ENCODE data around the gene RIT1. TPM values are rescaled to one million over a fixed set of nuclear protein-coding genes. Genes with fewer than 3 reads are reported as not detected.

Gene RIT1
- total and polyA plus RNA-seq, 9 donors: 8.6 to 26.9 (median 21.0) TPM

GRCh38 chr1:155947741-155948140 lies 36.6 kb upstream of the RIT1 start:
- intact Hi-C loops (cut with DNase I): no loop called here
- TF ChIP-seq POLR2A (IDR thresholded peaks at IDR 0.05) (no peak), EP300 (IDR thresholded peaks at IDR 0.05) (no peak), CTCF (IDR thresholded peaks at IDR 0.05) (no peak)
- WGBS, 3 donors: 86 to 88% (median 86%) methylated on average over 8 of the region's 8 CpGs
- H3K4me1 ChIP-seq (ENCODE audit: insufficient read depth): no peaks in the 10 kb centered on the region
- H3K9me3 ChIP-seq: no peaks in the 10 kb centered on the region
- no peaks in the 10 kb centered on the region for H3K27me3 ChIP-seq
- H3K36me3 ChIP-seq: no peaks in the 10 kb centered on the region
- H3K27ac ChIP-seq: no peak overlapping the region
- no peak for DNase-seq
- H3K4me3 ChIP-seq: no peak overlapping the region

- H3K27me3 ChIP-seq: no peaks in the 10 kb centered on the region
- H3K9me3 ChIP-seq: no peaks in the 10 kb centered on the region
- H3K36me3 ChIP-seq: no peaks in the 10 kb centered on the region
- no peaks in the 10 kb centered on the region for H3K4me1 ChIP-seq (ENCODE audit: insufficient read depth)
- TF ChIP-seq POLR2A (IDR thresholded peaks at IDR 0.05): no peak
- TF ChIP-seq EP300 (IDR thresholded peaks at IDR 0.05): no peak
- TF ChIP-seq CTCF (IDR thresholded peaks at IDR 0.05): no peak
- intact Hi-C loops (cut with DNase I): no loop called here
- H3K27ac ChIP-seq: no peak overlapping the region
- no peak overlapping the region for H3K4me3 ChIP-seq
- WGBS, 3 donors: 52 to 64% (median 60%) methylated on average over 4 of the region's 4 CpGs
- DNase-seq: no peak
Measured at GRCh38 chr1:155947292-155947691, 36.1 kb upstream of the RIT1 start.

DNA sequence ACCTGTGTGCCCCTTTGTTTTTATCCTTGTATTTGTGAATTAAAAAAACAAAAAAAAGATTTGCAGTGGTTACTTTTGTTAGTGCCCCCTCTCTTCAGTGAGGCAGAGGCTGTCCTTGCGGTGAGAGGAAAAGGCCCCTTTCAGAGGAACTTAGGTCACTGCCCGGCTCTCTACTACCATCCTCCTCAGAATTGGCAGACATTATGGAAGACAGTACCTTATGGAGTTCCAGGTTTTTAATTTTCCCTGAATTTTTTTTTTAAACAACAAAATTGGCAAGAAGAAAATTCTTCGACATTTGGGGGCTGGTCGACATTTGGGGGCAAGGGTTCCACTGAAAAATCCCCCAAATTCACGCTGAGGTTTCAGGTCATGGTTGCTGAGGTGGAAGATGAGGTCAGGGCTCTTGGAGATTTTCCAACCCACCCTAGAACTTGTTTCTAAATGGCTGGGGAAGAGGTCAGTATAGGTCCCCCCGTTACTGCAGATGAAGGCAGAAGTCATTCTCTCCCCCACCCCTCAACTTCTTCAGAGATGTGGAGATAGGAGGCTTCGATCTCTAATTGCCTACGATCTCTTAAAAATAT lies 35.6 kb upstream of the RIT1 start:
- no peaks in the 10 kb centered on the region for H3K9me3 ChIP-seq
- intact Hi-C loops (cut with DNase I): no loop called here
- H3K36me3 ChIP-seq: no peaks in the 10 kb centered on the region
- no peak for TF ChIP-seq CTCF (IDR thresholded peaks at IDR 0.05)
- no peak for TF ChIP-seq POLR2A (IDR thresholded peaks at IDR 0.05)
- TF ChIP-seq EP300 (IDR thresholded peaks at IDR 0.05): no peak
- H3K27me3 ChIP-seq: no peaks in the 10 kb centered on the region
- no peak overlapping the region for H3K4me3 ChIP-seq
- no peak overlapping the region for H3K27ac ChIP-seq
- no peaks in the 10 kb centered on the region for H3K4me1 ChIP-seq (ENCODE audit: insufficient read depth)
- no peak for DNase-seq
- 66 to 69% (median 67%) methylated on average over 8 of the region's 8 CpGs for WGBS, 3 donors

DNA sequence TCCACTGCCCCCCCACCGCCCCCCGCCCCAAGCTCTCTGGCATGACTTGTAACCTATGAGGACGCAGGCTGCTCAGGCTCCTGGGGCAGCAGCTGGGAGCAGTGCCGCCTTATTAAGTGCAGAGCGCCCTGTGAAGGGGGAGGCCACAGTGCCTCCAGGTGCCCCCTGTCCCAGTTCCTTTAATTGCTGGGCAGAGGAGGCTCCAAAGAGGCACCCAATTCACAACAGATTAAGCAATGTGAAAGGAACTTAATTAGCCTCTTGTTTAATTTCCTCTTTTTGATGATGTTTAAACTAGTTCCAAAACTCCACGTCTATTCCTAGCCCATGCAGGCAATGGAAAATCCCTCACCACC lies 33.3 kb upstream of the RIT1 start:
- Histone ChIP-seq H3K9me3 (no peaks in the 10 kb centered on the region), H3K27ac (no peak overlapping the region), H3K36me3 (no peaks in the 10 kb centered on the region), H3K27me3 (no peaks in the 10 kb centered on the region), H3K4me3 (no peak overlapping the region), H3K4me1 (ENCODE audit: insufficient read depth) (peaks cover 6% of the 10 kb centered on the region)
- intact Hi-C loops (cut with DNase I): loop anchor here (5.0 kb wide), 2 partner anchors 33 to 48 kb away; partner anchors contain the start of gene ARHGEF2 (in 4 of the 4)
- TF ChIP-seq POLR2A (IDR thresholded peaks at IDR 0.05): no peak
- DNase-seq: no peak
- WGBS, 3 donors: 34 to 51% (median 41%) methylated on average over 6 of the region's 6 CpGs

- H3K36me3 ChIP-seq: no peaks in the 10 kb centered on the region
- TF ChIP-seq POLR2A (IDR thresholded peaks at IDR 0.05) (no peak), CTCF (IDR thresholded peaks at IDR 0.05) (no peak), EP300 (IDR thresholded peaks at IDR 0.05) (no peak)
- H3K27ac ChIP-seq: no peak overlapping the region
- no peaks in the 10 kb centered on the region for H3K9me3 ChIP-seq
- intact Hi-C loops (cut with DNase I): loop anchor here (5.0 kb wide), 2 partner anchors 35 to 50 kb away; partner anchors contain the start of gene ARHGEF2 (in 4 of the 4)
- DNase-seq: no peak
- 82 to 86% (median 84%) methylated on average over 11 of the region's 11 CpGs for WGBS, 3 donors
- H3K27me3 ChIP-seq: no peaks in the 10 kb centered on the region
- no peak overlapping the region for H3K4me3 ChIP-seq
- H3K4me1 ChIP-seq (ENCODE audit: insufficient read depth): peaks cover 6% of the 10 kb centered on the region
Measured at GRCh38 chr1:155942578-155943141, 31.5 kb upstream of the RIT1 start.
